HG03175 (cell line): ENCODE measurements around the gene ALDOB.

Source experiments
- ATAC-seq: cut with Tn5 transposase; IDR thresholded peaks from one replicate; pipeline ENCODE4 v1.9.1; 2021; ENCODE audit warnings: mild to moderate bottlenecking, moderate library complexity; ENCODE audit not compliant: unreplicated experiment

Gene ALDOB

GRCh38 chr9:101457003-101457402, 21.4 kb upstream of the ALDOB start:
- no peak for ATAC-seq

GRCh38 chr9:101455656-101456240, 20.2 kb upstream of the ALDOB start:
- no peak for ATAC-seq

GRCh38 chr9:101453776-101454570, 18.4 kb upstream of the ALDOB start:
- no peak for ATAC-seq

- no peak for ATAC-seq
These were observed 15.9 kb upstream of the ALDOB start for GRCh38 chr9:101451498-101451897.

- ATAC-seq, result no peak
These were observed 15.4 kb upstream of the ALDOB start for GRCh38 chr9:101450931-101451330.

- peak; percentile 99 for ATAC-seq
These were observed 13.6 kb upstream of the ALDOB start for GRCh38 chr9:101449071-101449721.

- ATAC-seq, result no peak
These were observed 13.1 kb upstream of the ALDOB start for GRCh38 chr9:101448680-101449070.

GRCh38 chr9:101446732-101447131, 11.2 kb upstream of the ALDOB start:
- ATAC-seq, result no peak

- no peak for ATAC-seq
These were observed 9.9 kb upstream of the ALDOB start for GRCh38 chr9:101445353-101446029.

- no peak for ATAC-seq
These were observed 7.8 kb upstream of the ALDOB start for GRCh38 chr9:101443364-101443771.

- no peak for ATAC-seq
These were observed 7.2 kb upstream of the ALDOB start for GRCh38 chr9:101442736-101443135.

- ATAC-seq, result no peak
These were observed 6.7 kb upstream of the ALDOB start for GRCh38 chr9:101442318-101442717.

GRCh38 chr9:101440714-101441230, 5.2 kb upstream of the ALDOB start:
- no peak for ATAC-seq

- no peak for ATAC-seq
These were observed 2.9 kb upstream of the ALDOB start for GRCh38 chr9:101438523-101438922.

- ATAC-seq, result no peak
These were observed 2.2 kb upstream of the ALDOB start for GRCh38 chr9:101437806-101438232.

GRCh38 chr9:101434998-101435397, 576 bp downstream of the ALDOB start:
- ATAC-seq, result no peak

- no peak for ATAC-seq
These were observed 2.3 kb downstream of the ALDOB start for GRCh38 chr9:101433229-101433628.

GRCh38 chr9:101432740-101433139, 2.8 kb downstream of the ALDOB start:
- no peak for ATAC-seq

- ATAC-seq, result no peak
These were observed 3.4 kb downstream of the ALDOB start for GRCh38 chr9:101432171-101432570.

GRCh38 chr9:101429736-101430135, 5.8 kb downstream of the ALDOB start:
- ATAC-seq, result no peak

- no peak for ATAC-seq
These were observed 6.7 kb downstream of the ALDOB start for GRCh38 chr9:101428909-101429308.
